NCI-H1417 treated with DMSO at 0.1 percent for 48 hours (cell line): ENCODE data around the gene PARP14.

Experiments used
- DNase-seq: peaks from one replicate; lab custom pipeline; 2025; lab: John Stamatoyannopoulos, UW

Gene PARP14

DNA sequence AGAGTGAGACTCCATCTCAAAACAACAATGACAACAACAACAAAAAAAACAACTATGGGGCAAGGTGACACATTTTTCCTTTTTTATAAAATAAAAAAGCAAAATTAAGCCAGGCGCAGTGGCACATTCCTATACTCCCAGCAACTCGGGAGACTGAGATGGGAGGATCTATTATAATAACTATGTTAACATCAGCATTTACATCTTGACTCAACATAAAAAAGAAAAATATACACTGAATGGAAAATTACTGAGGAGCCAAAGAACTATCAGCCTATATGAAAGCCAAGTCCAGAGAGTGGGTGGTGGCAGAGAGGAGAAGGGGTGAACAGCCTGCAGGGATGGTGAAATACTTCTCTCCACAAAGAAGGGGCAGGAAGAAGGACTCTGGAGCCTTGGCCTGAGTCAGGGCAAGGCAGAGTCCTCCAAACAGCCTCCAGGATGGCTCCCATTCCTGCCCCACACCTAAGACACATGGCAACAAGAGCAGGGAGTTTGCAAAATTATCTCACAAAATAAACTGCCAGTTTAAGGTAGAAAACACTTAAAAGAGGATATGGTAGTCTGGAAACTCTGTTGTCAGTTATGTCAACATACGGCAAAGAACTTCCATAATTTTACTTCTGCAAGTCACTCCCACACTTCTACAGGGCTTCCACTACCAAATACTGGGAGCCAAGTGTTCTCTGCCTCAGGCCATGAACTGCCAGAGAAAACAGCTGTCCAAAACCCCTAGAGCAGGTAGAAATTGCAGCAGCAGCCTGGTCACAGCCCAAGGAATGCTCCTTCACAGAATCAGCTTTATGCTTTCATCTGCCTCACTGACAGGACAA is 87.1 kb downstream of the PARP14 start:
- DNase-seq, result no peak

GRCh38 chr3:122770521-122771202 is 90.0 kb downstream of the PARP14 start:
- DNase-seq, result no peak

DNA sequence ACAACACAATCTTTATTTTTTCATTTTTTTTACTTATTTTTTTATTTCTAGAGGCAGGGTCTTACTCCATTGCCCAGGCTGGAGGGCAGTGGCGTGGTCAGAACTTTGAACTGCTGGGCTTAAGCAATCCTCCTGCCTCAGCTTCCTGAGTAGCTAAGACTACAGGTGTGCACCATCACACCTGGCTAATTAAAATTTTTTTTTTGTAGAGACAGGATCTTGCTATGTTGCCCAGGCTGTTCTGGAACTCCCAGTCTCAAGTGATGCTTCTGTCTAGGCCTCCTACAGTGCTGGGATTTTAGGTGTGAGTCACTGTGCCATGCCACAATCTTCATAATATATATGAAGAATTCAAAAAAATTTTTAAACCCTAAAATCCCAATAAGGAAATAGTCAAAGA is 92.2 kb downstream of the PARP14 start:
- no peak for DNase-seq

- no peak for DNase-seq
Measured at GRCh38 chr3:122773944-122774509, 93.4 kb downstream of the PARP14 start.

GRCh38 chr3:122774564-122774963 is 93.9 kb downstream of the PARP14 start:
- DNase-seq, result no peak

- no peak for DNase-seq
Measured at GRCh38 chr3:122776675-122777468, 96.2 kb downstream of the PARP14 start.

GRCh38 chr3:122777563-122777962 is 96.9 kb downstream of the PARP14 start:
- no peak for DNase-seq
